Neural progenitor cell (in vitro differentiated cells): Measurements from ENCODE around the gene STIL. TPM values are rescaled to one million over a fixed set of nuclear protein-coding genes. Genes with fewer than 3 reads are reported as not detected.

Experiments
- DNase-seq: peaks from one replicate; pipeline ENCODE4 v3.0.0-alpha.2; 2016; ENCODE audit warnings: low spot score
- H2AFZ ChIP-seq: fragments of 200-600 bp; sonication (generic); replicated peaks from 2 replicates; pipeline ENCODE4 v1.6.1; 2016; ENCODE audit warnings: antibody characterized with exemption
- H3F3A ChIP-seq: fragments of 200-600 bp; sonication (generic); 2 replicates; pipeline ENCODE4 v1.6.1; 2016; ENCODE audit warnings: antibody characterized with exemption, low read depth
- H3K27ac ChIP-seq: fragments of 200-600 bp; sonication (generic); 2 replicates; pipeline ENCODE4 v1.5.1; 2016; ENCODE audit warnings: mild to moderate bottlenecking
- H3K27me3 ChIP-seq: fragments of 200-600 bp; sonication (generic); 2 replicates; pipeline ENCODE4 v1.6.1; 2016; ENCODE audit warnings: mild to moderate bottlenecking, moderate library complexity
- H3K36me3 ChIP-seq: fragments of 200-600 bp; sonication (generic); 2 replicates; pipeline ENCODE4 v1.5.1; 2016
- H3K4me1 ChIP-seq: fragments of 200-600 bp; sonication (generic); 2 replicates; pipeline ENCODE4 v1.6.1; 2016; ENCODE audit warnings: mixed run types
- H3K4me2 ChIP-seq: fragments of 200-600 bp; sonication (generic); 2 replicates; pipeline ENCODE4 v1.6.1; 2016
- H3K4me3 ChIP-seq: fragments of 200-600 bp; sonication (generic); 2 replicates; pipeline ENCODE4 v1.5.1; 2016
- H3K79me2 ChIP-seq: fragments of 200-600 bp; sonication (generic); 2 replicates; pipeline ENCODE4 v1.6.1; 2016; ENCODE audit warnings: low read depth
- H3K9ac ChIP-seq: fragments of 200-600 bp; sonication (generic); 2 replicates; pipeline ENCODE4 v1.6.1; 2016
- H3K9me3 ChIP-seq: fragments of 200-600 bp; sonication (generic); 2 replicates; pipeline ENCODE4 v1.5.1; 2016; ENCODE audit warnings: low read depth
- H4K20me1 ChIP-seq: fragments of 200-600 bp; sonication (generic); 2 replicates; pipeline ENCODE4 v1.6.1; 2016; ENCODE audit warnings: low read depth
- H3K27ac Mint-ChIP-seq: 3 replicates; pipeline ENCODE4 v1.8.0; 2021; ENCODE audit warnings: mixed read lengths
- H3K27me3 Mint-ChIP-seq: 2 replicates; pipeline ENCODE4 v1.8.0; 2022; ENCODE audit warnings: low read depth, mild to moderate bottlenecking, inconsistent platforms, moderate library complexity, mixed read lengths; ENCODE audit not compliant: insufficient read depth
- H3K36me3 Mint-ChIP-seq: 3 replicates; pipeline ENCODE4 v1.8.0; 2021; ENCODE audit warnings: mixed read lengths
- H3K4me1 Mint-ChIP-seq: 3 replicates; pipeline ENCODE4 v1.8.0; 2021; ENCODE audit warnings: mixed read lengths
- H3K4me3 Mint-ChIP-seq: 3 replicates; pipeline ENCODE4 v1.8.0; 2021; ENCODE audit warnings: mild to moderate bottlenecking, moderate library complexity, mixed read lengths
- H3K9me3 Mint-ChIP-seq: 3 replicates; pipeline ENCODE4 v1.8.0; 2020; ENCODE audit warnings: mixed read lengths
- CTCF ChIP-seq: fragments of 200-600 bp; sonication (generic); IDR thresholded peaks from 2 replicates; pipeline ENCODE4 v1.5.1; 2017; ENCODE audit warnings: antibody characterized with exemption, mild to moderate bottlenecking
- EZH2 ChIP-seq: fragments of 200-600 bp; sonication (generic); IDR thresholded peaks from 2 replicates; pipeline ENCODE4 v1.6.1; 2017; ENCODE audit warnings: antibody characterized with exemption, mild to moderate bottlenecking, moderate library complexity
- EZH2phosphoT487 ChIP-seq: fragments of 200-600 bp; sonication (generic); IDR thresholded peaks from 2 replicates; pipeline ENCODE4 v1.6.1; 2017; ENCODE audit warnings: antibody characterized with exemption
- total RNA-seq: library from RNA; depleted of rRNA; stranded (reverse); fragments of >200 nt; gene quantifications from 2 replicates; pipeline ENCODE4 v1.2.3, GENCODE V29; 2015; ENCODE audit warnings: low replicate concordance

Gene STIL
- total RNA-seq, 1 donor from 2014 or later: 59.0 TPM

- H4K20me1 ChIP-seq: no peaks in the 10 kb centered on the region
- no peak overlapping the region for H2AFZ ChIP-seq
- Mint-ChIP-seq H3K4me1 (peaks cover 16% of the 10 kb centered on the region), H3K36me3 (no peaks in the 10 kb centered on the region), H3K27me3 (peaks cover 9% of the 10 kb centered on the region), H3K27ac (no peak overlapping the region), H3K4me3 (no peak overlapping the region), H3K9me3 (no peaks in the 10 kb centered on the region)
- no peak overlapping the region for H3K27ac ChIP-seq
- no peak for DNase-seq
- H3K4me3 ChIP-seq: no peak overlapping the region
- peaks cover 64% of the 10 kb centered on the region for H3K27me3 ChIP-seq
- H3K79me2 ChIP-seq: no peaks in the 10 kb centered on the region
- H3K4me1 ChIP-seq: peaks cover 12% of the 10 kb centered on the region
- no peaks in the 10 kb centered on the region for H3K9me3 ChIP-seq
- H3K9ac ChIP-seq: no peak overlapping the region
- TF ChIP-seq EZH2phosphoT487 (no peak), CTCF (no peak)
- H3K4me2 ChIP-seq: no peak overlapping the region
- no peaks in the 10 kb centered on the region for H3K36me3 ChIP-seq
- H3F3A ChIP-seq: peaks cover 5% of the 10 kb centered on the region
Measured at GRCh38 chr1:47209725-47210325, 104.1 kb downstream of the STIL start.

GRCh38 chr1:47209091-47209490, 104.9 kb downstream of the STIL start:
- H3K36me3 ChIP-seq: no peaks in the 10 kb centered on the region
- Mint-ChIP-seq H3K4me1 (peaks cover 16% of the 10 kb centered on the region), H3K27ac (no peak overlapping the region), H3K36me3 (no peaks in the 10 kb centered on the region), H3K4me3 (no peak overlapping the region), H3K9me3 (no peaks in the 10 kb centered on the region), H3K27me3 (peaks cover 9% of the 10 kb centered on the region)
- no peaks in the 10 kb centered on the region for H3K79me2 ChIP-seq
- TF ChIP-seq EZH2phosphoT487: peak; percentile 26
- no peak for TF ChIP-seq EZH2
- no peak for TF ChIP-seq CTCF
- no peak overlapping the region for H3K4me3 ChIP-seq
- H3K27me3 ChIP-seq: peaks cover 71% of the 10 kb centered on the region
- H3F3A ChIP-seq: peaks cover 5% of the 10 kb centered on the region
- peaks cover 12% of the 10 kb centered on the region for H3K4me1 ChIP-seq
- peak overlapping the region; percentile 79 for H3K4me2 ChIP-seq
- no peaks in the 10 kb centered on the region for H4K20me1 ChIP-seq
- H2AFZ ChIP-seq: peak overlapping the region; percentile 59
- no peak overlapping the region for H3K27ac ChIP-seq
- H3K9ac ChIP-seq: no peak overlapping the region
- no peak for DNase-seq
- H3K9me3 ChIP-seq: no peaks in the 10 kb centered on the region

- DNase-seq: peak; percentile 70
- no peak overlapping the region for H3K27ac Mint-ChIP-seq
- Histone ChIP-seq H3K27ac (no peak overlapping the region), H3K4me3 (peak overlapping the region; percentile 28), H3K79me2 (no peaks in the 10 kb centered on the region), H3K27me3 (peaks cover 78% of the 10 kb centered on the region), H3K4me2 (peak overlapping the region; percentile 79), H3K36me3 (no peaks in the 10 kb centered on the region), H3K9me3 (no peaks in the 10 kb centered on the region), H2AFZ (peak overlapping the region; percentile 59), H4K20me1 (no peaks in the 10 kb centered on the region), H3K4me1 (peaks cover 12% of the 10 kb centered on the region), H3K9ac (no peak overlapping the region), H3F3A (peaks cover 5% of the 10 kb centered on the region)
- no peaks in the 10 kb centered on the region for H3K36me3 Mint-ChIP-seq
- peaks cover 2% of the 10 kb centered on the region for H3K9me3 Mint-ChIP-seq
- TF ChIP-seq EZH2: no peak
- no peak for TF ChIP-seq CTCF
- no peak for TF ChIP-seq EZH2phosphoT487
- peaks cover 16% of the 10 kb centered on the region for H3K4me1 Mint-ChIP-seq
- H3K4me3 Mint-ChIP-seq: peak overlapping the region; percentile 27
- H3K27me3 Mint-ChIP-seq: peaks cover 9% of the 10 kb centered on the region
Measured at GRCh38 chr1:47208374-47208850, 105.5 kb downstream of the STIL start.
